IMR-90 (cell line): Measurements from ENCODE around the gene SLC6A20. TPM values are rescaled to one million over a fixed set of nuclear protein-coding genes. Genes with fewer than 3 reads are reported as not detected.

Experiments used
- ATAC-seq: fragments of 200-7000 bp; cut with Tn5 transposase; 2 replicates; pipeline ENCODE4 v1.9.1; 2020; ENCODE audit warnings: low read depth, mild to moderate bottlenecking, moderate library complexity
- BruUV-seq: library from RNA; stranded (reverse); fragments of 400-500 nt; replicated peaks from 2 replicates; lab custom pipeline; 2021; lab: Mats Ljungman, UMichigan
- CTCF ChIA-PET: fragments of 300-600 bp; formaldehyde crosslinking; extraction: SDS; loops from one replicate; lab custom pipeline; 2021; ENCODE audit warnings: antibody characterized with exemption; lab: Yijun Ruan, JAX
- POLR2A ChIA-PET: fragments of 300-600 bp; sonication (Branson Sonifier 250); formaldehyde crosslinking; loops from one replicate; lab custom pipeline; 2022; ENCODE audit warnings: antibody characterized with exemption; ENCODE audit not compliant: unreplicated experiment; lab: Charles Lee
- DNase-seq: peaks from one replicate; pipeline ENCODE4 v3.0.0; 2013
- H2AFZ ChIP-seq: replicated peaks from 2 replicates; pipeline ENCODE3; 2013; ENCODE audit warnings: low read length, mild to moderate bottlenecking; ENCODE audit not compliant: poor library complexity
- H2AK5ac ChIP-seq: 2 replicates; pipeline ENCODE4 v1.6.1; 2013; ENCODE audit warnings: low read depth, low read length, inconsistent platforms
- H2AK9ac ChIP-seq: replicated peaks from 2 replicates; pipeline ENCODE3; 2013; ENCODE audit warnings: mild to moderate bottlenecking, low read depth, low read length, moderate library complexity; ENCODE audit not compliant: poor library complexity
- H2BK120ac ChIP-seq: 2 replicates; pipeline ENCODE4 v1.6.1; 2013; ENCODE audit warnings: low read depth, low read length, inconsistent platforms
- H2BK15ac ChIP-seq: 3 replicates; pipeline ENCODE4 v1.6.1; 2013; ENCODE audit warnings: low read depth, low read length, inconsistent platforms
- H2BK20ac ChIP-seq: 2 replicates; pipeline ENCODE4 v1.6.1; 2013; ENCODE audit warnings: low read depth, mild to moderate bottlenecking, inconsistent platforms, low read length, moderate library complexity
- H2BK5ac ChIP-seq: 2 replicates; pipeline ENCODE4 v1.6.1; 2013; ENCODE audit warnings: mild to moderate bottlenecking, low read depth, low read length, inconsistent platforms; ENCODE audit not compliant: poor library complexity, severe bottlenecking
- H3K14ac ChIP-seq: replicated peaks from 2 replicates; pipeline ENCODE4 v1.6.1; 2013; ENCODE audit warnings: low read depth, low read length, inconsistent platforms
- H3K18ac ChIP-seq: 2 replicates; pipeline ENCODE4 v1.6.1; 2013; ENCODE audit warnings: low read depth, low read length, control low read depth
- H3K23ac ChIP-seq: 2 replicates; pipeline ENCODE4 v1.6.1; 2013; ENCODE audit warnings: low read depth, low read length, inconsistent platforms
- H3K27ac ChIP-seq: 2 replicates; pipeline ENCODE4 v1.5.1; 2013; ENCODE audit warnings: mild to moderate bottlenecking, control low read depth, low read length; ENCODE audit not compliant: insufficient read depth
- H3K27me3 ChIP-seq: 2 replicates; pipeline ENCODE4 v1.6.1; 2013; ENCODE audit warnings: low read length; ENCODE audit not compliant: control insufficient read depth, insufficient read depth
- H3K36me3 ChIP-seq: 2 replicates; pipeline ENCODE4 v1.6.1; 2013; ENCODE audit warnings: low read length, mixed read lengths; ENCODE audit not compliant: control insufficient read depth, insufficient read depth
- H3K4ac ChIP-seq: 2 replicates; pipeline ENCODE4 v1.6.1; 2013; ENCODE audit warnings: low read depth, low read length, inconsistent platforms
- H3K4me1 ChIP-seq: 2 replicates; pipeline ENCODE4 v1.6.1; 2013; ENCODE audit warnings: low read length, mixed read lengths; ENCODE audit not compliant: control insufficient read depth, insufficient read depth
- H3K4me2 ChIP-seq: 2 replicates; pipeline ENCODE4 v1.6.1; 2013; ENCODE audit warnings: low read depth, mild to moderate bottlenecking, control low read depth, low read length, moderate library complexity
- H3K4me3 ChIP-seq: 2 replicates; pipeline ENCODE4 v1.5.1; 2013; ENCODE audit warnings: low read depth, mild to moderate bottlenecking, control low read depth, low read length, moderate library complexity; ENCODE audit not compliant: insufficient read depth
- H3K56ac ChIP-seq: 2 replicates; pipeline ENCODE4 v1.6.1; 2013; ENCODE audit warnings: low read length, inconsistent platforms; ENCODE audit not compliant: insufficient read depth; ENCODE audit errors: extremely low read depth
- H3K79me1 ChIP-seq, 2 experiments: 2 replicates each; pipeline ENCODE4 v1.6.1; 2013; ENCODE audit warnings: low read length in 2 of 2, inconsistent platforms in 1 of 2, low read depth in 1 of 2
- H3K9ac ChIP-seq: 2 replicates; pipeline ENCODE4 v1.6.1; 2013; ENCODE audit warnings: low read depth, low read length, control low read depth
- H3K9me1 ChIP-seq: 2 replicates; pipeline ENCODE4 v1.6.1; 2013; ENCODE audit warnings: low read length, inconsistent platforms; ENCODE audit not compliant: insufficient read depth
- H3K9me3 ChIP-seq: 2 replicates; pipeline ENCODE4 v1.6.1; 2013; ENCODE audit warnings: low read length; ENCODE audit not compliant: control insufficient read depth, insufficient read depth
- H4K20me1 ChIP-seq: 2 replicates; pipeline ENCODE4 v1.6.1; 2013; ENCODE audit warnings: low read length, inconsistent platforms; ENCODE audit not compliant: insufficient read depth
- H4K5ac ChIP-seq: 2 replicates; pipeline ENCODE4 v1.6.1; 2013; ENCODE audit warnings: mild to moderate bottlenecking, low read depth, low read length, control low read depth
- H4K8ac ChIP-seq, 2 experiments: 2 replicates each; pipeline ENCODE4 v1.6.1; 2013; ENCODE audit warnings: low read depth in 2 of 2, low read length in 2 of 2, control low read depth in 1 of 2, inconsistent platforms in 1 of 2
- H4K91ac ChIP-seq: 2 replicates; pipeline ENCODE4 v1.6.1; 2013; ENCODE audit warnings: low read depth, low read length, inconsistent platforms; ENCODE audit not compliant: insufficient read depth
- CEBPB ChIP-seq: IDR thresholded peaks from 2 replicates; pipeline ENCODE4 v1.6.1; 2012; ENCODE audit warnings: low read depth, low read length, improper control_type of control experiment
- FOS ChIP-seq: fragments of 150-350 bp; IDR thresholded peaks from 2 replicates; pipeline ENCODE4 v1.6.1; 2016; ENCODE audit warnings: low read depth, low read length
- MXI1 ChIP-seq: IDR thresholded peaks from 2 replicates; pipeline ENCODE4 v1.6.1; 2012; ENCODE audit warnings: low read depth, mild to moderate bottlenecking, low read length, moderate library complexity, borderline replicate concordance
- POLR2A ChIP-seq: IDR thresholded peaks from 2 replicates; pipeline ENCODE4 v1.6.1; 2012; ENCODE audit warnings: mild to moderate bottlenecking, low read depth, low read length
- RCOR1 ChIP-seq: IDR thresholded peaks from 2 replicates; pipeline ENCODE4 v1.6.1; 2012; ENCODE audit warnings: mild to moderate bottlenecking, low read length, improper control_type of control experiment; ENCODE audit not compliant: insufficient replicate concordance
- RFX5 ChIP-seq: IDR thresholded peaks from 2 replicates; pipeline ENCODE4 v1.8.0; 2012; ENCODE audit warnings: low read depth, mild to moderate bottlenecking, low read length, moderate library complexity
- SMC3 ChIP-seq: fragments of 150-350 bp; IDR thresholded peaks from 2 replicates; pipeline ENCODE4 v1.6.1; 2016; ENCODE audit warnings: low read depth, mild to moderate bottlenecking, antibody characterized with exemption, low read length, moderate library complexity
- WGBS, 2 experiments: methylation state at CpG; one replicate each; pipeline versions ENCODE4 v1.1.5 to v1.1.7; 2013; ENCODE audit warnings: missing lambda C conversion rate in 2 of 2; ENCODE audit not compliant: insufficient read length in 1 of 2; ENCODE audit errors: extremely low coverage in 2 of 2; 5-methylcytosine and 5-hydroxymethylcytosine counted together
- dilution Hi-C: fragments of 300-500 bp; cut with HindIII; formaldehyde crosslinking; loops from one replicate; pipeline ENCODE4 v1.14.3; 2018; ENCODE audit warnings: low sequenced_read_pairs; ENCODE audit not compliant: unreplicated experiment
- in situ Hi-C: fragments of 300-500 bp; cut with MboI; formaldehyde crosslinking; loops from 3 replicates; pipeline ENCODE4 v1.14.3; 2019; ENCODE audit warnings: low sequenced_read_pairs, inconsistent platforms, mixed read lengths
- intact Hi-C: fragments of 100-400 bp; cut with micrococcal nuclease; formaldehyde crosslinking; loops from 2 replicates; pipeline ENCODE4 v1.10.0; 2022
- polyA plus RNA-seq, 3 experiments: library from polyadenylated mRNA; depleted of rRNA; stranded (reverse); fragments of >200 nt; gene quantifications; 2 replicates each; pipeline ENCODE4 v1.2.3, GENCODE V29; 2012; ENCODE audit warnings: low replicate concordance in 1 of 3
- total RNA-seq: library from RNA; depleted of rRNA; stranded (reverse); fragments of >200 nt; gene quantifications from 2 replicates; pipeline ENCODE4 v1.2.3, GENCODE V29; 2012
- TF ChIP-seq, protein P1 (sequence below): conservative IDR thresholded peaks from 2 replicates; pipeline ENCODE4 v1.5.1; 2012; ENCODE audit warnings: mild to moderate bottlenecking, low read depth, low read length, improper control_type of control experiment

SLC6A20 gene
- total and polyA plus RNA-seq, 2 of the 4 experiments (the other 2 are of a cell fraction): not detected

DNA sequence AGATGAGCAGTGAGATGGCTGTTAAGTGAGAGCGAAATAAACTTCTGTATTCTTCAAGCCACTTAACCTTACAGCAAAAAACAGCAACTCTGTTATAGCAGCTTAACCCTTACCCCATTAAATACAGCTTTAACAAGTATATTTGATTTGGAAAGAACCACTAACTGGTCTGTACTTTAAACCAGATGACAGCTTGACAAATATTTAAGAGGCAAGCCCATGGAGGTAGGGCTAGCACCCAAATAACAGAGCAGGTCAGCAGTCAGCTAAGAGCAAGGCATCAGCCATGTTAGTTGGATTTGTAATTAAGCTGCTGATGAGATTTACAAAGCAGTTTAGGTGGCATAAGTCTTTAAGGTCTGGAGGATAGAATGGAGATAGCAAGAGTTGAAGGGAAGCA, 42.1 kb upstream of the SLC6A20 start:
- Histone ChIP-seq H3K27me3 (no peaks in the 10 kb centered on the region), H3K27ac (no peak overlapping the region), H3K36me3 (peaks cover 7% of the 10 kb centered on the region), H2BK5ac (no peak overlapping the region), H2AFZ (no peak overlapping the region), H4K5ac (no peak overlapping the region), H3K9ac (no peak overlapping the region), H2AK5ac (no peak overlapping the region), H3K79me1 (peaks cover 5% of the 10 kb centered on the region in 2 experiments; a peak in 1 of 4 replicates), H3K23ac (no peak overlapping the region), H3K9me1 (no peaks in the 10 kb centered on the region), H3K4me1 (0 out of 2 replicates have a peak, but pooled peaks cover 2% of the 10 kb centered on the region), H4K8ac (no peak overlapping the region), H3K14ac (no peak overlapping the region), H3K56ac (no peak overlapping the region), H4K20me1 (no peaks in the 10 kb centered on the region), H2AK9ac (no peak overlapping the region), H2BK15ac (no peak overlapping the region), H3K4me2 (no peak overlapping the region), H2BK20ac (no peak overlapping the region), H3K18ac (no peak overlapping the region), H2BK120ac (no peak overlapping the region), H3K4me3 (no peak overlapping the region), H3K4ac (no peak overlapping the region), H4K91ac (no peak overlapping the region), H3K9me3 (no peaks in the 10 kb centered on the region)
- no peak for ATAC-seq
- ChIA-PET CTCF (no interaction called here), POLR2A (no interaction called here)
- TF ChIP-seq MXI1 (no peak), RFX5 (no peak), FOS (no peak), RCOR1 (no peak), SMC3 (no peak), CEBPB (no peak), POLR2A (no peak)
- TF ChIP-seq, protein P1, sequence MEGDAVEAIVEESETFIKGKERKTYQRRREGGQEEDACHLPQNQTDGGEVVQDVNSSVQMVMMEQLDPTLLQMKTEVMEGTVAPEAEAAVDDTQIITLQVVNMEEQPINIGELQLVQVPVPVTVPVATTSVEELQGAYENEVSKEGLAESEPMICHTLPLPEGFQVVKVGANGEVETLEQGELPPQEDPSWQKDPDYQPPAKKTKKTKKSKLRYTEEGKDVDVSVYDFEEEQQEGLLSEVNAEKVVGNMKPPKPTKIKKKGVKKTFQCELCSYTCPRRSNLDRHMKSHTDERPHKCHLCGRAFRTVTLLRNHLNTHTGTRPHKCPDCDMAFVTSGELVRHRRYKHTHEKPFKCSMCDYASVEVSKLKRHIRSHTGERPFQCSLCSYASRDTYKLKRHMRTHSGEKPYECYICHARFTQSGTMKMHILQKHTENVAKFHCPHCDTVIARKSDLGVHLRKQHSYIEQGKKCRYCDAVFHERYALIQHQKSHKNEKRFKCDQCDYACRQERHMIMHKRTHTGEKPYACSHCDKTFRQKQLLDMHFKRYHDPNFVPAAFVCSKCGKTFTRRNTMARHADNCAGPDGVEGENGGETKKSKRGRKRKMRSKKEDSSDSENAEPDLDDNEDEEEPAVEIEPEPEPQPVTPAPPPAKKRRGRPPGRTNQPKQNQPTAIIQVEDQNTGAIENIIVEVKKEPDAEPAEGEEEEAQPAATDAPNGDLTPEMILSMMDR: no peak
- no TSS peak for BruUV-seq
- in situ Hi-C loops: no loop called here
- WGBS, 2 experiments: no CpG with 5 or more reads among the region's 1 CpG
- DNase-seq: no peak
- intact Hi-C loops: no loop called here
- dilution Hi-C loops: no loop called here
